WERI-Rb-1 (cell line): ENCODE data around the gene HYCC2.

ENCODE experiments used
- DNase-seq: peaks from one replicate; pipeline ENCODE4 v3.0.0-alpha.2; 2020
- H3K27ac ChIP-seq: fragments of 250-450 bp; sonication (Bioruptor Pico); 2 replicates; pipeline ENCODE4 v1.5.1; 2020; ENCODE audit warnings: mild to moderate bottlenecking, moderate library complexity
- H3K27me3 ChIP-seq: fragments of 250-450 bp; sonication (Bioruptor Pico); 2 replicates; pipeline ENCODE4 v1.5.1; 2021; ENCODE audit warnings: mild to moderate bottlenecking, low read depth, moderate library complexity; ENCODE audit not compliant: insufficient read depth, severe bottlenecking
- H3K36me3 ChIP-seq: fragments of 250-450 bp; sonication (Bioruptor Pico); 2 replicates; pipeline ENCODE4 v1.5.1; 2020; ENCODE audit warnings: mild to moderate bottlenecking, moderate library complexity
- H3K4me3 ChIP-seq: 2 replicates; pipeline ENCODE4 v1.5.1; 2011; ENCODE audit warnings: low read depth, mild to moderate bottlenecking, control low read depth, low read length
- H3K9me3 ChIP-seq: fragments of 250-450 bp; sonication (Bioruptor Pico); 2 replicates; pipeline ENCODE4 v1.5.1; 2021; ENCODE audit warnings: mild to moderate bottlenecking, moderate library complexity; ENCODE audit not compliant: severe bottlenecking
- CTCF ChIP-seq: IDR thresholded peaks from 2 replicates; pipeline ENCODE4 v1.5.1; 2011; ENCODE audit warnings: low read depth, mild to moderate bottlenecking, control low read depth, inconsistent platforms, low read length

HYCC2 gene

DNA sequence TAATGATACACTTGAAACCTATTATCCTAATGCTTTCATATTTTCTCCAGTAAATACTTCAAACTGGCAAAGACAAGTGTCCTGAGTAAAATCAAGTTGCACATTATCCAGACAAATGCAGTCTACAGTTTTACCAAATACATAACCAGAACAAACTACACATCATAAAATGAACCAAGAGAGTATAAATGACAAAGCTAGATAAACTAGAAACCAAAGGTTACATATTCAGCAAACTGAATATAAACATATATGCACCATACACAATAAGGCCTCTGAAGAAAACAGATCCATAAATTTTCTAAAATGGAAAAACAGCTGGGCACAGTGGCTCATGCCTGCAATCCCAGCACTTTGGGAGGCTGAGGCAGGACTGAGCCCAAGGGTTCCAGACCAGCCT is 47.0 kb downstream of the HYCC2 start:
- no peak overlapping the region for H3K4me3 ChIP-seq
- peaks cover 8% of the 10 kb centered on the region for H3K36me3 ChIP-seq
- no peak for TF ChIP-seq CTCF
- no peaks in the 10 kb centered on the region for H3K27me3 ChIP-seq
- no peak for DNase-seq
- peaks cover 2% of the 10 kb centered on the region for H3K9me3 ChIP-seq
- H3K27ac ChIP-seq = no peak overlapping the region

- Histone ChIP-seq H3K9me3 (no peaks in the 10 kb centered on the region), H3K36me3 (peaks cover 8% of the 10 kb centered on the region), H3K4me3 (no peak overlapping the region), H3K27ac (no peak overlapping the region), H3K27me3 (no peaks in the 10 kb centered on the region)
- no peak for TF ChIP-seq CTCF
- DNase-seq = no peak
Observed at GRCh38 chr2:201021914-201022313, 49.6 kb downstream of the HYCC2 start.
